Stimulated activated CD8-positive, alpha-beta memory T cell treated with anti-CD3 and anti-CD28 coated beads, Interleukin-7, amount 100 ng/mL, for 4 hours (primary cell): Measurements from ENCODE around the gene ANKH.
"Not testable (repeated sequence)": the region's sequence is repeated elsewhere in the genome, so short reads cannot be mapped to it uniquely, and the experiment has no call there.

Experiments used
- DNase-seq, 2 donors: peaks; one replicate each; pipeline ENCODE4 v3.0.0-alpha.2; 2020; ENCODE audit warnings: low read depth in 2 of 2

The ANKH gene

GRCh38 chr5:14854799-14855198, 16.8 kb downstream of the ANKH start:
- DNase-seq = no peak

- no peak for DNase-seq
Measured at GRCh38 chr5:14853685-14854084, 17.9 kb downstream of the ANKH start.

GRCh38 chr5:14852779-14853178, 18.8 kb downstream of the ANKH start:
- DNase-seq = no peak

GRCh38 chr5:14851999-14852526, 19.5 kb downstream of the ANKH start:
- no peak for DNase-seq

GRCh38 chr5:14851597-14851996, 20.0 kb downstream of the ANKH start:
- DNase-seq = no peak

- no peak for DNase-seq
Measured at GRCh38 chr5:14851050-14851419, 20.5 kb downstream of the ANKH start.

- no peak for DNase-seq
Measured at GRCh38 chr5:14850419-14851049, 21.0 kb downstream of the ANKH start.

- DNase-seq = no peak
Measured at GRCh38 chr5:14849516-14850294, 21.9 kb downstream of the ANKH start.

GRCh38 chr5:14848942-14849341, 22.6 kb downstream of the ANKH start:
- DNase-seq = not testable (repeated sequence)

GRCh38 chr5:14848385-14848784, 23.2 kb downstream of the ANKH start:
- no peak for DNase-seq

GRCh38 chr5:14847471-14847870, 24.1 kb downstream of the ANKH start:
- DNase-seq = no peak

GRCh38 chr5:14842117-14842516, 29.5 kb downstream of the ANKH start:
- DNase-seq = no peak

GRCh38 chr5:14840624-14841023, 31.0 kb downstream of the ANKH start:
- no peak for DNase-seq

GRCh38 chr5:14838396-14839319, 32.9 kb downstream of the ANKH start:
- DNase-seq = no peak

- not testable (repeated sequence) for DNase-seq
Measured at GRCh38 chr5:14837423-14838122, 34.0 kb downstream of the ANKH start.

- DNase-seq = no peak
Measured at GRCh38 chr5:14834584-14835550, 36.7 kb downstream of the ANKH start.

GRCh38 chr5:14834062-14834461, 37.5 kb downstream of the ANKH start:
- DNase-seq = no peak

GRCh38 chr5:14831006-14831338, 40.6 kb downstream of the ANKH start:
- no peak for DNase-seq

GRCh38 chr5:14830210-14831005, 41.2 kb downstream of the ANKH start:
- no peak for DNase-seq

GRCh38 chr5:14829396-14829795, 42.2 kb downstream of the ANKH start:
- no peak for DNase-seq
